NCI-H2171 treated with DMSO at 0.1 percent for 48 hours (cell line): ENCODE data around the gene MTHFSD.

ENCODE experiments used
- DNase-seq: peaks from one replicate; lab custom pipeline; 2025; lab: John Stamatoyannopoulos, UW

The MTHFSD gene

DNA sequence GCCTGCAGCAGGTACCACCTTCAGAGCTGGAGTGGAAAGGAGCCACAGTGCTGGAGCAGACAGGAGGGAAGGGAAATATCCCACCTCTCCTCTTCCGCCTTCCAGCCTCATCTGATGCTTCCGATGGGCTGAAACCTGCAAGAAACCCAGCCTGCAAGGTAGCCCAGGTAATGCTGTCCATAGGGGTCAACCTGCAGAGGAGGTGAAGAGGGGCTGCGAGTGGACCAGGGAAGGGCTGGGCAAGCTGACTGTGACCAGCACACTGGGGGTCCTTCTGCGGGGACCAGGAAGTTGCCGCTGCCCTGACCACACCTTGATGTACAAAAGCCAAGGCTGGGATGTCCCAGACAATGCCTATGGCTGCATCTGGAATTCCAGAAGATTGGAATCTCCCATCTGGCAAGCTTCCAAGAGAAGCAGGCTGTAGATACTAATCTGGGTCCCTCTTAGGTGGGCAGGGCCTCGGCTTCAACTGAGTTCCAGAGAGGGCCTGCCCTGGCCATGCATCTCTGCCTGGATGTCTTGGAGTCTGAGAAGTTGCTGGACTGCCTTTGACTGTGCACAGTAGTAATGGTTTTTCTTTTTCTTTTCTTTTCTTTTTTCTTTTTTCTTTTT lies 29.1 kb upstream of the MTHFSD start:
- no peak for DNase-seq

- no peak for DNase-seq
These were observed 26.4 kb upstream of the MTHFSD start for GRCh38 chr16:86581458-86581857.

DNA sequence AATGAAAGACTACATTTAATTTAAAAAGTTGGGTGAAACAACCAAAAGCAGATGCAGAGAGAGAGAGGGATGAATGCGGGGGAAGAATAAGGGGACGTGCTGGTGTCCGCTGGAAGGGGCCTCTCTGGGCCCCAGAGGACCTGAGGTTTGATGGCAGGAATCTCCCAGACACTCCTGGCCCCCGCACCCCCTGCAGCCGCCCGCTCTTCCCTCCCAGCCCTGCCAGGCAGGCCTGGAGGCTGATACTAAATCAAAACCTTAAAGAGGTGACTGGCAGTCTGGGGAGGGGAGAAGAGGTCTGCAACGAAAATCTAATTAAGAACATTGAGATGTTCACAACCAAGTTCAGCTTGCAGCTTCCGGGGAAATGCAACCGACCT lies 25.7 kb upstream of the MTHFSD start:
- DNase-seq = no peak

DNA sequence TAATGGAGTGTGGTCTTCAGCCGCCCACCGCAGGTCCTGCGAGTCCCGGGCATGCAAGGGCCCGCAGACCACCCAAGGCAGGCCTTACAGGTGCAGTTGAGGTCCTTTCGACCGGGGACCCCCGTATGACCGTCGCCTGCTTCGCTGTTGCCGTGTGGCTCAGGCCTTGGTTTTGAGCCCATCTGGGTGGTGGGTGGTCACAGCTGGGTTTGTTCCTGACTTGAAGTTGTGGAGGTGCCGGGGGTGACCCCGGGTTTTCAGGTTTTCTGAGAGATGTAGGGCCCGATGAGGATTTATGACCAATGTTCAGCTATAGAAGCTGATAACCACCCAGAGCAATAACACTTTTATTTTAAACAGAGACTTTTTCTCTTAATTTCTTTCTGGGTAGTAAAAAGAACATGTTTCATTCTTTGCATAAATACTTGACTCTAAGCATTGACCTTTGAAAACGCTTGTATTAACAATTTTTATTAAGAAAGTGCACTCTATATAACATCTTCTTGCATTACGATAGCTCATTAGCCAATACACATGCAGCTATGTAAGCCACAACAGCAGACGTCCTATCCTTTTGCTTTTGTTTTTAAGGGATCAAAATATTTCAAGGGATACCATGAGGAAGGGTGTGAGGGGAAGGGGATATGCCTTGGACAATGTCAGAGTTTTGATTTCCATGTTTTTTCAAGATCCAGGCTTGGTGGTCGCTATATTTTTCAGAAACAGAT lies 25.2 kb upstream of the MTHFSD start:
- DNase-seq = no peak

- no peak for DNase-seq
These were observed 24.4 kb upstream of the MTHFSD start for GRCh38 chr16:86579268-86580062.

GRCh38 chr16:86578611-86579267 lies 23.7 kb upstream of the MTHFSD start:
- no peak for DNase-seq

DNA sequence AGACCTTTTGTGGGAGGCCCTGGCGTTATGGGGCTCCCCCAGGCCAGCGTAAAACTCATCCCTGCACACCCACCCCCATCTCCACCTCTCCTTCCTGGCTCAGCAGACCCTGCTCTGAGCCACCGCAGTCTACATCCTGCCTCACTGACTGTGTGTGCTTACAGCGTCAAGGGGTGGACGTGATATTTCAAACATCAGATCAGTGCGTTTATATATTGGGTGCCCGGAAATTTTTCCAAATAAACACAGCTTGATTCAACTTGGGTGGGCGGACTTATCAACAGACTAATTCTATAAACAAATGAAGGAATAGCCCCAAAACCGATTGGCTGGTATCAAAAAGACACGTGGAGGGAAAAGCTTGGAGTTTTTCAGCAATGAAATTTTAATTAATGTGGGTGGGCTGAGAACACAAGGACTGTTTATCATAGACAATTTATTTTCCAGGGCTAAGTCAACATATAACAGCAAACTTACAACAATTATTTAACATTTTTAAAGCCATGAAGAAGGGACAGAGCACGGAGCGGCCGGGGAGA lies 23.1 kb upstream of the MTHFSD start, which contains the start of gene FOXL1:
TSS of gene FOXL1 (plus strand) at position 489 of the 539 bp plus-strand sequence. CDS start 175 bp downstream, outside the sequence.
- DNase-seq = no peak

DNA sequence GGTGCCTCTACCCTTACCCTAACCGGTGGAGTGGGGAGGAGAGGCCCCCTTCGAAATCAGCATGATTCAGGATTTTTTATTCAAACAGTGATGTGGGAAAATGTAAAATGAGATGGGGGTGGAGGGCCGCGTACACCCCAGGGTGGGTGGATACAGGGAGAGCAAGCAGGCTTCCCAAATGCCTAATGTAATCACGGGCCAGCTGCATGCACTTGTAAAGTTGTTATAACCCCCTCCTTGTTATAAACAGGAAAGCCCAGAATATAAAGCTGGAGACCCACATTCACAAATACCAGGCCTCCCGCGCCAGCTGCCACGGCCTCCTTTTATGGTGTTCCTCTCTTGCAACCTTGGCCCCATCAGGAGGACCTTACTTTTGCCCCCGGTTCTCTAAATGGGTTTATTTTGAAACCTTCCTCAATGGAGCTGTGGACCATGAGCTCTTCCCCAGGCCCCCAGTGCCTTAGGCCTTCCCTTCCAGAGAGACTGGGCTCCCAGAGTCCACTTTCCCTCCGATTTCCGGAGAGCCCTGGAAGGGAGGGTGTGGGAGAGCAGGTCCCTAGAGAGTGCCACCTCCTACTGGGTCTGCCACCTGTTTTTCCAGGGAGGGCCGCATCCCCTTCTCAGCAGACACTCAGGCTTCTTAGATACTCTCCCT lies 22.4 kb upstream of the MTHFSD start:
- DNase-seq = peak; percentile 88

GRCh38 chr16:86576591-86577313 lies 21.7 kb upstream of the MTHFSD start:
- peak; percentile 91 for DNase-seq

DNA sequence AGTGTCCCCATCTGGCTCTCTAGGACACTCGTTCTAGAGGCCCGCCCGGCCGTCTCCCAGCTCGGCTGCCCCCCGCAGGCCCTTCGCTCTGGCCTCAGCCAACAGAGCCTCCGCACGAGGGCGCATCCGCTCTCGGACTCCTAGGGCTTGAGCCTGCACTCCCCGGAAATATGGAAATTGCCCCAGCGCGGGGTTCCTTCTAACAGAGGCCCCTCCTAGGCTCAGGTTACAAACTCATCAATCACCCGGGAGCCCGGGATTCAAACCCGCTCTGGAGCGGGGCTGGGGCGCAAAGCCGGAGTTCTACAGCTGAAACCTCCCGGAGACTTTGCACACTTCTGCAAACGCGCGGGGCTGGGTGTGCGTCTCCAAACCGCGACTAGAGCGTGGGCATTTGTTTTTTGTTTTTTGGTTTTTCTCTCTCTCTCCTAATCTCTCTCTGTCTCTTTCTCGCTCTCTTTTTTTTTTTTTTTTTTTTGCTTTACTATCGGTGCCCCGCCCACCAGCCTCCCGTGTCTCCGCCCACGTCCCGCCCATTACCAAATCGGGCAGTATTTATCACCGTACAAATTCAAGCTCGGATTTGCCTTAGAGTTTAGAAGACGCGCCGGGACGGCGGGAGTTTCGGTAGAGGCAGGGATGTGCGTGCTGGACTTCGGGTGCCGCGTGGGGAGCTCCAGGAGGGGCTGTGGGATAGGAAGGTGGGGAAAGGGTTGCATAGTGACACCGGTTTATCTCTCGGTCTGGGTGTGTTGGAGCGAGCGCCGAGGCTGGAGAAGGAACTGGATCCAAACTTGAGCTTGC lies 20.9 kb upstream of the MTHFSD start:
- DNase-seq = peak; percentile 90

DNA sequence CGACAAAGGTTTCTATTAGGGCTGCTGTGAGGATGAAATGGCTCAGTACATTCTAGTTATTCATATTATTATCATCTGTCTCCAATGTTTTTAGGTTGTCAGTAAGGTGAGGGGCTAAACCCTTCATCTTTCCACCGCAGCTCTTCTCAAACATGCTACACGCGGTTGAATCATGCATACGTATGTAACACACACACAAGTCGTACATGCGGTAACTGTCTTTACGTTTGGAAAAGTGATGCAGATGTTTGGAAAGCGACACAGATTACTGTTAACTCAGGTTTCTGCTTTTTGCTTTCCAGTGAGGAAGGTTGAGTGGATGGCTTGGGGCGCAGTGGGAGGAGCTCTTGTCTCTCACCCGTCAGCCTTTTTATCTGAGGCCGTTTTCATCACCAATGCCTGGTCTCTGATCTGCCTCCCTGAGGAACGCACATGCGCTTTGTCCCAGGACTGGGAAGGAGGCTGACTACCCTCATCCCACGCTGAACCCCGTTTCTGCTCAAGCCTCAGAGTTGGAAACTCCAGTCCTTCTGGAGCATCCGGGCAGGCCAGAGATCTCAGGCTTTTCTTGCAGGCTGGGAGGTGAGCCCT lies 20.2 kb upstream of the MTHFSD start:
- no peak for DNase-seq

DNA sequence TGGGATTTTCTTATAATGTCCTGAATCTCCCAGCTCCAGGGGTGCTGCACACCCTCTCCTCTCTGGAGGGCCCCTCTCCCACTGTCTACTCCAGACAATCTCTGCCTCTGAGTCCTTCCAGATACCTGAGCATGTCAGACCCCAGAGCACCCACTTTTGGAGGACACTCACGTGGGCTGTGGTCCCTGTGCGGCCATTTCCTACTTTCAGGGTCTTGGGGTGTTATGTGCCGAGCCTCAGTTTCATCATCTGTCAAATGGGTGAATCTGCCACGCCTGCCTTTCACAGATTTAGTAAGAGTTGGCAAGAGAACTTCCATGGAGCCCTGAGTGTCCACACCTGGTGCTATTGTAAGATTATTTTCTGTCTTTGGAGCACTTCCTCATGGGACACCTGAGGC lies 19.6 kb upstream of the MTHFSD start:
- no peak for DNase-seq

DNA sequence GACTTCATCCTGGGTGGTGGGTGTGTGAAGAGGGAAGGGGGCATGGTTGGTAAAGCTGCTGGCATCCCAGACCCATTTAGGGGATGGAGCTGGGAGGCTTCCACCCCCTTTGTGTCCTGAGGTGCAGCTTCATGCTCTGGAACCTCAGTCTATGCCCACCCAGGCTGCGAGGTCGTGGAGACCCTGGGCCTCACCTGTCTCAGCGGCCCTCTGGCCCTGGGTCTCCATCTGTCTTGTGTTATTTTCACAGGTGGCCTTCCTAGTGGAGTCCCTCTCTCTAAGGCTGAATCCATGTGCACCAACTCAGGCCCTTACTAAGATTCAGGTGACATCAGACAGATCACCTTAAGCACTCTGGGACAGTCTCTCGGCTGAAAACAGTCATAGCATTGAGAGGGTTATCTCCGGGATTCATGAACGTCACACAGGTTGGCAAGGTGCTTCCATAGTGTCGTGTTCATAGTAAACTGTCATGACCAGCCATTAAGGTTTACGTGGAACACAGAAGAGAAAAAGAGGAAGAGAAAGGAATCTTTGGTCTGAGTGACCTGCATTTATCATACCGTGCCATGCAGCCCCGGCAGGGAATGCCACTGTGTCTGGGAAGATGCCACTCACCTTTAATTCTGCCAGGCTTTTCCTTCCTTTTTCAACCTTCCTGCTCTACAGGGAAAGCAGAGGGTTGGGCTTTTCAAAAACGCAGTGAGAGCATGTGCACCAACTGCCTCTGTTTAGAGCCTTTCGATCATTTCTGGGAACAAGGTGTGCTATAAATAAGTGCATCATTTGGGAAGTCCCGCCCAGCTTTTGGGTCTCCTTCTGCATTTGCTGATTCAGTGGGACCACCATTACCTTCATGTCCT lies 18.8 kb upstream of the MTHFSD start:
- no peak for DNase-seq

GRCh38 chr16:86573215-86573614 lies 18.2 kb upstream of the MTHFSD start:
- no peak for DNase-seq

DNA sequence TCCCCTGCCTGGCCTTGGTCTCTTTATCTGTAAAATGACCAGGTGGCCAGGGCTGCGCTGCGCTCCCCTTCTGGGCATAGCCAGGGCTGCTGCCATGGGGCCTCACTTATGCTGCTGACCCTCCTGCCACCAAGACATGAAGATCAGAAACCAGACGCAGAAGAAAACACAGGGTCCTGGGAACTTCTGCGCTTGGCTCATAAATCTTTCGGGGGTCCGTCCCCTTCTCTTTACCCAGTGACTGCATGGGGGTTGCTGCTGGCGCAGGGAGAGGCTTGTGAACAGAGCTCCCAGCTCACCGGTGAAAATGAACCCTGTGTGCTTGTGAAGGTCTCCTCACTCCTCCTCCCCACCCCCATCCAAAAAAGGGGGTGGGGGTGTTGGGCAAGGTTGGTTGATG lies 17.6 kb upstream of the MTHFSD start:
- DNase-seq = no peak

DNA sequence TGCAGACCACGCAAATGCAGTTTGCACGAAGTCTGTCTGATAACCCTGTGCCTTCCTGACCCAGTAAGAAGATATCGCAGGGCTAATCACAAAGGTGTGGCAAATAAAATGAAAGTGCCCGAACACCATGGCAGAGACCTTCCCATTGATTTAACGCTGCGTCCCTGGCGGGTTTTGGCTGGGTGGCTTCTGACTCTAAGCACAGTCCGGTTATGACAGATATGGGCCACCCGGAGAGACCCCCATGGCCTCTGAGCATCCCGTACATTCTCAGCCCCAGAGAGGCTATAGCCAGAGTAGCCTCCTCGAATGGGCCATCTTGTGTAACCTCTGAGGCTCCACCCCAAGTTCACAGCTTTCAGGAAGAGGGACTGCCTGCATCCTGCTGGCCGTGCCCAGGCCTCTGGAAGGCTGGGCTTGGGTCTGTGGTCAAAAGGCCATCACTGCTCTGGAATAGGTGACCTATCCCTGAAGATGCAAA lies 17.0 kb upstream of the MTHFSD start:
- DNase-seq = no peak

- no peak for DNase-seq
These were observed 16.5 kb upstream of the MTHFSD start for GRCh38 chr16:86571530-86571915.
